ENCODE measurements around the gene NCKAP5.

Gene NCKAP5

DNA sequence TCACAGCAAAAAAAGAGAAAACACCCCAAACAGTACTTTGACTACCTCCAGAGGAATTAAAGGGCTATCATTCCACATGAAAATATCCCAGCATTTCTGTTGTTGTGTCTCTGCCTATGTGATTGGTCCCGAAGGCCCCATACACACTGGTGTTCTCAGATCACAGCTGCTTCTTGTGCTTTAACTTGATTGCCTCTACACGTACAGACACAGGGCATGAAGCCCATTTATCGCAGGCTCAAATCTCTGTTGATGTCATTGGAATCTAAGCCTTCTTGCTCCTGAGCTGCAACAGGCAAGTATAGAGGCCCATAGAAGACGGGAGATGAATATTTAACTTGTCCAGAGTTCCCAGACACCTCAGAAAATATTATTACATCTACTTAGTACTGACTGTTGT is 405.2 kb downstream of the NCKAP5 start:
- DNase-seq (ENCODE audit: low read depth) = no peak
- H3K4me3 ChIP-seq (ENCODE audit: low read length) = no peak overlapping the region
- TF ChIP-seq, protein P1, sequence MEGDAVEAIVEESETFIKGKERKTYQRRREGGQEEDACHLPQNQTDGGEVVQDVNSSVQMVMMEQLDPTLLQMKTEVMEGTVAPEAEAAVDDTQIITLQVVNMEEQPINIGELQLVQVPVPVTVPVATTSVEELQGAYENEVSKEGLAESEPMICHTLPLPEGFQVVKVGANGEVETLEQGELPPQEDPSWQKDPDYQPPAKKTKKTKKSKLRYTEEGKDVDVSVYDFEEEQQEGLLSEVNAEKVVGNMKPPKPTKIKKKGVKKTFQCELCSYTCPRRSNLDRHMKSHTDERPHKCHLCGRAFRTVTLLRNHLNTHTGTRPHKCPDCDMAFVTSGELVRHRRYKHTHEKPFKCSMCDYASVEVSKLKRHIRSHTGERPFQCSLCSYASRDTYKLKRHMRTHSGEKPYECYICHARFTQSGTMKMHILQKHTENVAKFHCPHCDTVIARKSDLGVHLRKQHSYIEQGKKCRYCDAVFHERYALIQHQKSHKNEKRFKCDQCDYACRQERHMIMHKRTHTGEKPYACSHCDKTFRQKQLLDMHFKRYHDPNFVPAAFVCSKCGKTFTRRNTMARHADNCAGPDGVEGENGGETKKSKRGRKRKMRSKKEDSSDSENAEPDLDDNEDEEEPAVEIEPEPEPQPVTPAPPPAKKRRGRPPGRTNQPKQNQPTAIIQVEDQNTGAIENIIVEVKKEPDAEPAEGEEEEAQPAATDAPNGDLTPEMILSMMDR (IDR thresholded peaks at IDR 0.05; ENCODE audit: insufficient read depth, low read depth, low read length, missing control alignments) = no peak

DNA sequence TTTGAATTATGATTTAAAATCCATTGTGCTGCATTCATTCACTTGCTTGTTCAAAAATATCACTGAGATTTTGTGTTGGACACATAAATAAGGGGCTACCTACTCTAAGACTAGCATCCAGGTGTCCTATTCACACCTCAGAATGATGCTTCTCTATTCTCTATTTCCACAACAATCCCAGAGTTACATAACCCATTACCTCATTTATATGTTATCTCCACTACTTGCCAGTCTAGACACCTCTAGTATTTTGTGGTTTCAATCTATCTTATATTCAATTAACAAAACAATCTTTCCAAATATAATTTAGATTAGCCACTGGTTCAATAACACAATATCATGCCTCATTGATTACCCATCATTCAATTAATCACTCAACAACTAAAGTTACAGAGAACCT is 409.8 kb downstream of the NCKAP5 start:
- TF ChIP-seq, protein P1 (IDR thresholded peaks at IDR 0.05; ENCODE audit: insufficient read depth, low read depth, low read length, missing control alignments) = no peak
- H3K4me3 ChIP-seq (ENCODE audit: low read length) = no peak overlapping the region
- no peak for DNase-seq (ENCODE audit: low read depth)

GRCh38 chr2:133158024-133158423 is 410.2 kb downstream of the NCKAP5 start:
- no peak overlapping the region for H3K4me3 ChIP-seq (ENCODE audit: low read length)
- TF ChIP-seq, protein P1 (IDR thresholded peaks at IDR 0.05; ENCODE audit: insufficient read depth, low read depth, low read length, missing control alignments) = no peak
- no peak for DNase-seq (ENCODE audit: low read depth)

DNA sequence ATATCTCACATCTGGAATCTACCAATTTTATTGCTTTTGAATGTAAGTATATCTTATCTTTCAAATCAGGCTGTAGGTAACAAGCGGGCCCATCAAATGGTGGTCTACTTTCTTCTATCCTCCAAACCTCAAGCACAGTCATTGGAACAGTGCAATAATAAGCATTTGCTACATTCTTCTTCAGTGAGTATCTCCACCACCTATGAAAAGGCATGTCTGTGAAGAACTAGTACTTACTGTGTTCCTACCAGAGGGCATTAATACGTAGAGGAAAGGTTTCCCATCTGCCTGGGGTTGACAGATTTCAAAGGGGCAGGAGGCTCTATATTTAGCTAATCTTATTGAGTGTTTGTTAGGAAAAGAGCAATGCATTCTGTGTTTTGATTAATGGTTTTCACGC is 411.1 kb downstream of the NCKAP5 start:
- TF ChIP-seq, protein P1 (IDR thresholded peaks at IDR 0.05; ENCODE audit: insufficient read depth, low read depth, low read length, missing control alignments) = no peak
- DNase-seq (ENCODE audit: low read depth) = no peak
- H3K4me3 ChIP-seq (ENCODE audit: low read length) = no peak overlapping the region

- TF ChIP-seq, protein P1 (IDR thresholded peaks at IDR 0.05; ENCODE audit: insufficient read depth, low read depth, low read length, missing control alignments) = no peak
- no peak overlapping the region for H3K4me3 ChIP-seq (ENCODE audit: low read length)
- no peak for DNase-seq (ENCODE audit: low read depth)
Measured at GRCh38 chr2:133152801-133153200, 415.5 kb downstream of the NCKAP5 start.

- TF ChIP-seq, protein P1 (IDR thresholded peaks at IDR 0.05; ENCODE audit: insufficient read depth, low read depth, low read length, missing control alignments) = no peak
Measured at GRCh38 chr2:133148187-133148586, 420.1 kb downstream of the NCKAP5 start.

GRCh38 chr2:133146893-133147292 is 421.4 kb downstream of the NCKAP5 start:
- H3K4me3 ChIP-seq (ENCODE audit: low read length) = no peak overlapping the region
- TF ChIP-seq, protein P1 (IDR thresholded peaks at IDR 0.05; ENCODE audit: insufficient read depth, low read depth, low read length, missing control alignments) = no peak
- DNase-seq (ENCODE audit: low read depth) = no peak

More at GRCh38 chr2:133148187-133148586, 420.1 kb downstream of the NCKAP5 start:
- no peak overlapping the region for H3K4me3 ChIP-seq (ENCODE audit: low read length)
- no peak for DNase-seq (ENCODE audit: low read depth)
